ENCODE measurements around the gene GALNT10.

GALNT10 gene

GRCh38 chr5:154390746-154391359, 200.3 kb downstream of the GALNT10 start:
- DNase-seq: no peak
- H3K36me3 ChIP-seq: no peaks in the 10 kb centered on the region
- H3K9me3 ChIP-seq (ENCODE audit: severe bottlenecking): no peaks in the 10 kb centered on the region
- TF ChIP-seq CTCF (IDR thresholded peaks at IDR 0.05; ENCODE audit: low read depth, low read length): no peak
- no peaks in the 10 kb centered on the region for H3K27me3 ChIP-seq (ENCODE audit: insufficient read depth, low read depth, severe bottlenecking)
- H3K4me3 ChIP-seq (ENCODE audit: low read depth, low read length): no peak overlapping the region
- H3K27ac ChIP-seq: no peak overlapping the region

- Histone ChIP-seq H3K4me3 (ENCODE audit: low read depth, low read length) (no peak overlapping the region), H3K36me3 (no peaks in the 10 kb centered on the region), H3K27me3 (ENCODE audit: insufficient read depth, low read depth, severe bottlenecking) (no peaks in the 10 kb centered on the region), H3K9me3 (ENCODE audit: severe bottlenecking) (no peaks in the 10 kb centered on the region), H3K27ac (no peak overlapping the region)
- no peak for TF ChIP-seq CTCF (IDR thresholded peaks at IDR 0.05; ENCODE audit: low read depth, low read length)
- DNase-seq: no peak
Observed at GRCh38 chr5:154391788-154392187, 201.3 kb downstream of the GALNT10 start.

GRCh38 chr5:154393850-154394249, 203.3 kb downstream of the GALNT10 start:
- Histone ChIP-seq H3K9me3 (ENCODE audit: severe bottlenecking) (no peaks in the 10 kb centered on the region), H3K27ac (no peak overlapping the region), H3K27me3 (ENCODE audit: insufficient read depth, low read depth, severe bottlenecking) (no peaks in the 10 kb centered on the region), H3K4me3 (ENCODE audit: low read depth, low read length) (no peak overlapping the region), H3K36me3 (no peaks in the 10 kb centered on the region)
- no peak for DNase-seq
- no peak for TF ChIP-seq CTCF (IDR thresholded peaks at IDR 0.05; ENCODE audit: low read depth, low read length)

GRCh38 chr5:154394307-154394706, 203.8 kb downstream of the GALNT10 start:
- no peaks in the 10 kb centered on the region for H3K9me3 ChIP-seq (ENCODE audit: severe bottlenecking)
- H3K27ac ChIP-seq: no peak overlapping the region
- no peaks in the 10 kb centered on the region for H3K27me3 ChIP-seq (ENCODE audit: insufficient read depth, low read depth, severe bottlenecking)
- no peak for DNase-seq
- no peaks in the 10 kb centered on the region for H3K36me3 ChIP-seq
- H3K4me3 ChIP-seq (ENCODE audit: low read depth, low read length): no peak overlapping the region
- TF ChIP-seq CTCF (IDR thresholded peaks at IDR 0.05; ENCODE audit: low read depth, low read length): no peak

- Histone ChIP-seq H3K4me3 (ENCODE audit: low read depth, low read length) (no peak overlapping the region), H3K9me3 (ENCODE audit: severe bottlenecking) (no peaks in the 10 kb centered on the region), H3K27ac (no peak overlapping the region), H3K36me3 (no peaks in the 10 kb centered on the region), H3K27me3 (ENCODE audit: insufficient read depth, low read depth, severe bottlenecking) (no peaks in the 10 kb centered on the region)
- no peak for TF ChIP-seq CTCF (IDR thresholded peaks at IDR 0.05; ENCODE audit: low read depth, low read length)
- DNase-seq: no peak
Observed at GRCh38 chr5:154395407-154396106, 205.0 kb downstream of the GALNT10 start.

All from WERI-Rb-1 (cell line).